Astrocyte of the cerebellum (primary cell): ENCODE results near the gene PTCHD4.

Experiments
- DNase-seq: peaks from one replicate; pipeline ENCODE4 v3.0.0-alpha.2; 2011; ENCODE audit warnings: low read depth
- H3K4me3 ChIP-seq: 2 replicates; pipeline ENCODE4 v1.5.1; 2011; ENCODE audit warnings: mild to moderate bottlenecking, low read depth, low read length, moderate library complexity
- CTCF ChIP-seq: IDR thresholded peaks from 2 replicates; pipeline ENCODE4 v1.5.1; 2012; ENCODE audit warnings: low read length, low read depth, moderate library complexity, mild to moderate bottlenecking; ENCODE audit errors: missing control alignments
- in situ Hi-C: cut with HindIII; loops from 2 replicates; pipeline ENCODE4 v1.10.0; 2017; ENCODE audit warnings: low sequenced_read_pairs

PTCHD4 gene

GRCh38 chr6:48087448-48087847, 23.5 kb downstream of the PTCHD4 start:
- no peak for DNase-seq
- no peak overlapping the region for H3K4me3 ChIP-seq
- TF ChIP-seq CTCF, result peak; percentile 28
- in situ Hi-C loops, result loop anchor here (25.0 kb wide), 1 partner anchor 675 kb away; no protein-coding TSS in a partner anchor

DNA sequence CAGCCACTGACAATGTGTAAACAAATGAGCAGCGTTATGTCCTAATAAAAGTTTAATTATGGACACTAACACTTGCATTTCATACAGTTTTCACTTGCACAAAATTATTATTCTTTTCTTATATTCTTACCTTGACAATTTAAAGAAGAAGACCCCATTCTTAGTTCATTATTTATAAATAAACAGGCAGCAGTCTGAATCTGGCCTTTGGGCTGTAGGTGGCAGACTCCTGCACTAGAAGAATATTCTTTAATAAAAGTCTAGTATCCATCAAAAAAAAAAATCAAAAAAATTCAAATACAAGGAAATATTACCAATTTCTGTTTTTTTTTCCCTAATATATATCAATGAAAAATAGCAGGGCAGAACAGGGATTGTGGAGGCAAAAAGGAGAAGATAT, 24.8 kb downstream of the PTCHD4 start:
- in situ Hi-C loops, result loop anchor here (25.0 kb wide), 1 partner anchor 676 kb away; no protein-coding TSS in a partner anchor

DNA sequence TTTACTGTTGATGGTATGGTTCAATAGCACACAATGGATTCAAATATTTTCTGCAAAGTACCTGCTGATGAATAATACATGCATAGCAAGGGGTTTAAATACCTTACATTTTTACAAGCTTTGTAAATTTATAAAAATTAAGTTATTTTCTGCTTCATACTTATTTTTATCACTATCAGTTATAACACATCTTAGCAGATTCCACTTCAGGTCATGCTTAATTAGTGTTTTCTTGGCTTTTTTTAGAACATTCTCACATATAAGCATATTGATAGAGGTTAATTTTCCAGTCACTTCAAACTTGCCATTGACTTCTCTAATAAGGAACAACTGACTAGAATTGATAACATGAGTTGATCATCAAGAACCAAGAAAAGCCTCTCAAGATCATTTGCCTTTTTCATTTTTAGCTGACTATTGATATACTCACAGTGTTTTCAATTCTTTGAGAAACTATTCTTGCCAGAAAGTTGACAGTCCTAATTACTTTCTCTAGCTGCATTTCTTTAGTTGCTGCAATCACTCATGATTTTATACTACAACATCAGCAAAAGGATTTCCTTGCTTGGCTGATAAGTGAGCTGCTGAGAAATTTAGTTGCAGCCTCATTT, 25.8 kb downstream of the PTCHD4 start:
- H3K4me3 ChIP-seq, result no peak overlapping the region

More for the DNA sequence above, 24.8 kb downstream of the PTCHD4 start:
- no peak overlapping the region for H3K4me3 ChIP-seq
- DNase-seq, result no peak
- TF ChIP-seq CTCF, result peak; percentile 21

DNA sequence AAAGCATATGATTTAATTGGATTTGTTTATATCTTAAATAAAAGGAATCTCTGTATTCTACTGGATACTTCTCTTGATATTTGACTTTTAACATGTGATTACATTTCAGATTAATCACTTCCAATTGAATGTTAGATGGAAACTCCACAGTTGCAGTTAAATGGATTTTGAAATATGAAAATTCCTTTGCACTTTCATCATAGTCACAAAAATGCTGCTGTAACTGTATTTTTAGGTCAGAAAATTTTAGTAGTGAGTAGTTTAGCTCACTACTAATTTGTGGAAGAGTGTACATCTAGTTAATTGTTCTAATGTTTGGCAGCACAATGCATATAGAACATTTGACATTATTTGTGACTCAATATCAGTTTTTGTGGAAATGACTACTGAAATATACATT, 26.8 kb downstream of the PTCHD4 start:
- no peak for DNase-seq
- no peak for TF ChIP-seq CTCF
- in situ Hi-C loops, result loop anchor here (25.0 kb wide), 1 partner anchor 678 kb away; no protein-coding TSS in a partner anchor
- no peak overlapping the region for H3K4me3 ChIP-seq

More for the DNA sequence above, 25.8 kb downstream of the PTCHD4 start:
- DNase-seq, result no peak
- TF ChIP-seq CTCF, result no peak
- in situ Hi-C loops, result loop anchor here (25.0 kb wide), 1 partner anchor 677 kb away; no protein-coding TSS in a partner anchor

DNA sequence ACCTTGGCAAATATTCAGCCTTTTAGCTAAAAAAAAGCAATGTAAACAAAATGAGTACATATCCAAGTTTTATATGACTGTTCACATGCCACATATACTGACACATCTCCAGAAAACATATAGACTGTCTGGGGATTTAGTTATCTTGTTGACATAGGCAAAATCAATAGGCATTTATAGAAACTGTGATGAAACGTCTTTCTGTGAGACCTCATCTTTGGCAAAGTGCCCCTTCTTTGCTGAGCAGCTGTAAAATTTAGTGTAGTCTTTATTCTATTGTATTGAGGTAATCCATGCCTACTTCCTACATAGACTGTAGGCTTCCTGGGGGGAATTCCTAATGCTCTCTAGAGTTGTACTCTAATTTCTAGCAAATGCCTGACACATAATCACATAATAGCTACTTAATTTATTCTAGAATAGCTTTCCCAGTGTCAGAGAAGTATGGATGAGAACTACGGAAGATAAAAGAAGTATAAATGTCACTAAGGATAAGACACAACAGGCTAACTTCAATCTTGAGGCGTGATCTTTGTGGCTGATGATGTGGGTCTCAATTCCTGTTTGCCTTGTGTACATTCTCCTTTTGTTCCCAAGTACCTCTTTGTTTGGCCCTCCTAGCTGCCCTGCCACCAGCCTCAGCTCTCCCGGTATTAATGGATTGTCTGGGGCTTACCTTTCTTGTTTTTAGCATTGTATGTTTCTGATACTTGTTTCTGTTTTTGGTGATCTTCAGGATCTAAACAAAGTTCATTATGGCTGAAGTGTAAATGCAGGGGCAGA, 30.6 kb downstream of the PTCHD4 start:
- no peak overlapping the region for H3K4me3 ChIP-seq
- in situ Hi-C loops, result loop anchor here (25.0 kb wide), 1 partner anchor 682 kb away; no protein-coding TSS in a partner anchor
- no peak for TF ChIP-seq CTCF
- no peak for DNase-seq

GRCh38 chr6:48078120-48078519, 32.9 kb downstream of the PTCHD4 start:
- DNase-seq, result no peak
- TF ChIP-seq CTCF, result no peak
- in situ Hi-C loops, result loop anchor here (25.0 kb wide), 1 partner anchor 684 kb away; no protein-coding TSS in a partner anchor
- no peak overlapping the region for H3K4me3 ChIP-seq
